ENCODE results near the gene DNM3.

- TF ChIP-seq NFYB (IDR thresholded peaks at IDR 0.05; ENCODE audit: extremely low read depth, insufficient read length) = no peak
- no peak for TF ChIP-seq CHD1 (IDR thresholded peaks at IDR 0.05; ENCODE audit: low read length)
- TF ChIP-seq ZEB2 (IDR thresholded peaks at IDR 0.05) = no peak
- no peak for TF ChIP-seq ZBTB43 (CRISPR knock-in tag; IDR thresholded peaks at IDR 0.05)
- no peak for TF ChIP-seq SNIP1 (IDR thresholded peaks at IDR 0.05; ENCODE audit: low read depth)
- TF ChIP-seq HOMEZ (CRISPR knock-in tag; IDR thresholded peaks at IDR 0.05) = no peak
- no peak for TF ChIP-seq EP300 (IDR thresholded peaks at IDR 0.05; ENCODE audit: low read length)
- TF ChIP-seq SNRNP70 (optimal IDR thresholded peaks at IDR 0.05; ENCODE audit: low read depth, low read length) = no peak
- no peak for TF ChIP-seq CCNT2 (IDR thresholded peaks at IDR 0.05; ENCODE audit: borderline replicate concordance, extremely low read depth, insufficient read length, low read depth, low read length)
These were observed 484.2 kb downstream of the DNM3 start for GRCh38 chr1:172325531-172325930.
